GM23248 (cell line): Measurements from ENCODE around the gene ZMYND11.

Experiments
- EZH2 ChIP-seq: fragments of 200-600 bp; sonication (generic); IDR thresholded peaks from 2 replicates; pipeline ENCODE4 v1.6.1; 2018; ENCODE audit warnings: antibody characterized with exemption, mild to moderate bottlenecking; ENCODE audit not compliant: insufficient read depth, poor library complexity, severe bottlenecking
- EZH2phosphoT487 ChIP-seq: fragments of 200-600 bp; sonication (generic); IDR thresholded peaks from 2 replicates; pipeline ENCODE4 v1.6.1; 2018; ENCODE audit warnings: antibody characterized with exemption, moderate library complexity, mild to moderate bottlenecking, low read depth; ENCODE audit not compliant: insufficient read depth

DNA sequence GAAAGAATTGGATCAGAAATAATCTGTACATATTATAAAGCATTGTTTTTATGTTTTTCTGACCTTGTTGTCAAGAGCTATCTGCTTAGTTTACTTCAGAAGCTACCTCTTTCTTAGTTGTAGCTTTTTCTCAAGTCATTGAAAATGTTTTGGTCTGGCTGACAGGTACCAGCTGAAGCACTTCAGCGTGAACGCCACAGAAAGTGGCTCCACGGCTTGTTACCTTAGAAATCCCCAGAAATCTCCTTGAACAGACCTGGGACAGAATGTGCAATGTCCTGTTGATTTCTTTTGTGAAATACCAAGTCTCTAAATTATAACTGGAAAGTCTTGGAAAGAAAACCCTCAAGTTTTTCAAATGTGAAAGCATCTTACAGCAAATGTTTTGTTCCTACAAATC lies 96.8 kb downstream of the ZMYND11 start:
- no peak for TF ChIP-seq EZH2
- TF ChIP-seq EZH2phosphoT487, result no peak
